Cardiac septum (tissue), 1 donor: Measurements from ENCODE around the gene GADL1. TPM values are rescaled to one million over a fixed set of nuclear protein-coding genes. Genes with fewer than 3 reads are reported as not detected.

ENCODE experiments used
- DNase-seq: peaks from one replicate; pipeline ENCODE4 v3.0.0-alpha.2; 2020; ENCODE audit warnings: low spot score
- intact Hi-C: fragments of 100-400 bp; cut with DNase I; formaldehyde crosslinking; loops from one replicate; pipeline ENCODE4 v1.14.0; 2022
- total RNA-seq: library from RNA; stranded (reverse); fragmentation: NEBNext Ultra II Directional; extraction: Animal tissue kit (Norgen Biotek cat#: 25700); gene quantifications from one replicate; pipeline ENCODE4 v1.2.1, GENCODE V29; 2021
- donor health status: DM: no; HTN: no; CAD: no.

The GADL1 gene
- total RNA-seq, 1 donor from 2014 or later, result 0.62 TPM

DNA sequence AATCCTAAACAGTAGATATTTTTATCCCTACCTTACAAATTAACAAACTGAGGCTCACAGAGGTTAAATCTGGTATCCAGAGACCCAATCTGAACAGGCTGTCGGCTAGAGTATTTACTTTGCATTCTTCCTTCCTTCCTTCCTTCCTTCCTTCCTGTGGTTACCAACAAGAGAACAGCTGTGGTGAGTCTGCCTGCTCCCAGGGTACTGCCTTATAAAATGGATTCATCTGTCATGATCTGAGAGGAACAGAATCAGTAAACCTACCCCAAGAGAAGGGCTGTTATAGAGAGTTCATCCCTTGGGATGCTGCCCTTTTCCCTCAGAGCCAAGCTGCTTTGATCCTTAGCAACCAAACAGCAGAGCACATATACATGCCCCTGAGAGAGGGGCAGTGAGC is 3.6 kb downstream of the GADL1 start:
- no peak for DNase-seq
- intact Hi-C loops, result loop anchor here (10.0 kb wide), 1 partner anchor 106 kb away; no protein-coding TSS in a partner anchor

DNA sequence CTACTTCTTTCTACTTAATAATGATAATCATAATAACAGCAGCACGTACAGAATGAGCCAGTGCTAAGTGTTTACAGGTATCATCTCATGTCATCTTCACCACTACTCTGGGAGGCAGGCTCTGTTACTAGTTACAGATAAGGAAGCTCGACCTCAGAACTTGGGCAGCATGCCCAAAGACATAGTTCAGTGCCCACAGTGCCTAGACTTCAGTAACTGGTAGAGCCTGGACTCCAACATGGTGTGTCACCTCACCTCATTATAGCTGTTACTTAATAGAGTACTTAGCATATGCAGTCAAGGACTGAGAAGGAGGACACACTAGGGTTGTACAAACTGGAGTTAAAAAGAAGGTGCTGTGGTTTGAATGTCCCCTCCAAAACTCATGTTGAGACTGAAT is 7.6 kb downstream of the GADL1 start:
- no peak for DNase-seq
- intact Hi-C loops, result no loop called here

DNA sequence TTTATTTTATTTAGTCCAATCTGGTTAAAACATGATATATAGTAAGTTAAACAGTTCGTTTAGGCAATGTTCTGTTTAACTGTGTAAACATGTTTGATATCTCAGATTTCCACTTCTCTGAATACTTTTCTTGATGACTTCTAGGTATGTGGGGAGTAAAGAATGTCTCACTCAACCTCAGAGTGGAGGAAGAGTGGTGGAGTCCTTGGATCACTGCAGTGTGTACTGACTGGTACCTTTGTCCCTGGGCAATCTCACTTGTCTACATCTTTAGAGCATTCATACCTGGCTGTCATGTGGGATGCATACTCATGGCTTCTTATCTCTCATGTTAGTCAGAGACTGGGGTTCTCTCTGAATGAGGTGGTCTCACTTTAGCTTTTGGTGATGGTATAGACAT is 15.6 kb downstream of the GADL1 start:
- no peak for DNase-seq
- intact Hi-C loops, result no loop called here

DNA sequence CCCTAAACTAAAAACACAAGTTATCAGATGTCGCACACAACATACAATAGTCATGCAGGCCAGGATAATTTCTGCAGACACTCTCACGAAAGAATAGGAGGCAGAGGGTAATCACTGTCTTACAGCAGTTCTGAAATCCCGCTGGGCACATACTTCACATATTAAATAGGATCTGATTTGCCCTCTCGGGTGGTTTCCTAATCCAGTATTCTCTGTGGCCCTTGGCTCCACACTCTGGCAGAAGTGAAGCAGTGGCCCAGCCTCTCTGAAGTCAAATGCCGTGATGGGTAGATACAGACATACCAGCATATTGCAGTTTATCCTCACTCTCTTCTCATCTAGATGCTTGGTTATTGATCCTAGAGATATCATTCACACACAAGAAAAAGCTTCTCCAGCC is 19.0 kb downstream of the GADL1 start:
- DNase-seq, result no peak
- intact Hi-C loops, result no loop called here

DNA sequence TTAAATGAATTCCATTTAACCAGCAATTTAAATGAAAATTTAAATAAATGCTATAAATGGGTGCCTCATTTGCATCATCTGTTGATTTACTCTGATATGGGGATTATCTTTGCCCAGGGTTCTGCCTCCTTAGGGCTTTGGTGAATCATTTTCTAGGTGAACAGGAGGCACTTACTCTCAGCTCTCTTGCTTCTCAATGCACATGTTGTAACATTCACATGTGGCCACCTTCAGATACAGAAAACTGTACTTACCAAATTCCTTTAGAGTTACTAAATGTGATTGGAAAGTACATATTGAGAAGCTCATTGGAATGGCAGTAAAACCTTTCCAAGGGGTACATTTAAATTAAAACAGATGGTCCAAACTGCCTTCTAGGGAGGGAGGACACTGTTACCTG is 20.8 kb downstream of the GADL1 start:
- DNase-seq, result no peak
- intact Hi-C loops, result loop anchor here (2.0 kb wide), 1 partner anchor 23 kb away; no protein-coding TSS in a partner anchor

DNA sequence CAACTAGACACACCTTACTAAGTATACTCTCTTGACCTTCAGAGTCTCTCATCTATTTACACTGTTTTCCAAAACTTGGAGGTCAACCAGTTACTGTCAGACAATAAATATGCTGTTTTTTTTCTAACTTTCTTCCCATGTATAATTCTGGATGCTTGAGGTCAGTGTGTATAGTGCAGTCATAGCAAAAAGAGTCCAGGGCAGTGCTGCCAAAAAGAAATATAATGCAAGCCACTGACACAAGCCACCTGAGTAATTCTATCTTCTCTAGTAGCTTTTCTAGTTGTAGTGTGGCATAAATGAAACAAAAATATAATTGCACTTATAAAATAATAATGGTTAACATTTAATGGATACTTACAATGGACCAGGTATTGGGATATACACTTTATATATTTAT is 21.6 kb downstream of the GADL1 start:
- intact Hi-C loops, result loop anchor here (2.0 kb wide), 1 partner anchor 22 kb away; no protein-coding TSS in a partner anchor
- DNase-seq, result no peak

DNA sequence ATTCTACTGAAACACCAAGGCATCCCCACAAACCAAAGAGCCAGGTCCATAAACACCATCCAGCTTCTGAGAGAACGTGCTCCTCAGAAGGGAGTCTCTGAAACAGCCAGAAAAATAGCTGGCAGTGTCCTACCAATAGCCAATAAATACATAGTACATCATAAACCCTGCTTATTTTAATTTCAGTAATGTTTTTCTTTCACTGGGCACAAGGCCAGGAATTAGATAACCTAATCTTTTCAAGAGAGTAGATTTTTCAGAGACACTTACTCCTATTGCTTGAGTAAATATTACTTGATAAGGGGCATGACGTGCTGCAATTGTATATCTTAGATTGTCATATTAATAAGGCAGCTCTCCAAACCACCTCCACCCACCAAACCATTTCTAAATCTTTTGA is 22.7 kb downstream of the GADL1 start:
- intact Hi-C loops, result loop anchor here (2.0 kb wide), 1 partner anchor 21 kb away; no protein-coding TSS in a partner anchor
- DNase-seq, result no peak

DNA sequence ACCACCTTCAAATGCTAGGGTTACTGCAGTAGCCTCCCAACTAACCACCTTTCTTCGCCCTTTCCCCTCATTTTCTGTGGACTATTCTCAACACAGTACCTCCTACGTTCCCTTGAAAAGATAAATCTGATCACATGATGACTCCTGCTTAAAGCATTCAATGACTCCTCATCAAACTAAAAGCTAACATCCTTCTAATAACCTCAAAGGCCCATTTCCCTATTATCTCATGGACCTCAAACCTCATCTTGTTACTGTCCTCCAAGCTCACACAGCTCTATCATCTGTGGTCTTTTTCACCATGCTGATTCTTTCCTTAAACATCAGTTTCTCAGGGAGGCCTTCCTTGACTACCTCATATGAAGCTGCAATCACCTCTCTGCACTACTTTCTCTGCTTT is 29.6 kb downstream of the GADL1 start:
- intact Hi-C loops, result loop anchor here (5.0 kb wide), 1 partner anchor 53 kb away; no protein-coding TSS in a partner anchor
- DNase-seq, result no peak

DNA sequence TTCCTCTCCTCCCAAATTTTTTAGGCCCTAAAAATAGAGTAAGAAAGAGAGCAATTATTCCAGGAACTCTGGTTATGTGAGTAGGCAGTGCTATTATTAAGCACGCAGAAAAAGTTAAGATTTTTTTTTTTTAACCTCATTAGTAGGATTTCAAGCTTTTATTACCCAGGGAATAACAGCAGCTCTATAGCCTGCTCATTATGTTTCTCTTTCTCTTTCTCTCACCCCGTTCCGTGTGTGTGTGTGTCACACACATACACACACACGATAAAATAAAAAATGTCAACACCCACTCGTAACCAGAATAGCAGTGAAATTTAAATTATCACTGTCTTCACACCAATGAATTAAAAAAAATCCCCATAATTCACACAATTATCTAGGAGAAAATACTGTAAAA is 30.3 kb downstream of the GADL1 start:
- no peak for DNase-seq
- intact Hi-C loops, result loop anchor here (5.0 kb wide), 1 partner anchor 52 kb away; no protein-coding TSS in a partner anchor

DNA sequence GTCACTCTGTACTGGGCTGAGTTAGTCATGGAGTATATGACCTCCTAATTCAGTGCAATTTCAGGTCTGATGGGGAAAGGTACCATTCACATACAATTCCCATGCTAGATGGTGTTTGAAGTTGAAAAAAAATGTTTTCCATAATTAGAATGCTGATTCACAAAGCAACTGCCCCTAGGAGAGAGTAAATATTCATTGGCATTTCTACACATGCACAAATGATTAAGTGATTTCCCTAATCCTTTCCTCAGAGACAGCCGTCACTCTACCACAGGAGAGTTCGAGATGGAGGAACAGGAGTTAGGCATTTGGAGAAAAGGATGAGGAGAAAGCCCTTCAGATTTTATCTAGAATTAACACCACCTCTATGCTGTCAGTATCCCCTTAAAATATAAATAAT is 32.5 kb downstream of the GADL1 start:
- intact Hi-C loops, result loop anchor here (5.0 kb wide), 1 partner anchor 50 kb away; no protein-coding TSS in a partner anchor
- no peak for DNase-seq

DNA sequence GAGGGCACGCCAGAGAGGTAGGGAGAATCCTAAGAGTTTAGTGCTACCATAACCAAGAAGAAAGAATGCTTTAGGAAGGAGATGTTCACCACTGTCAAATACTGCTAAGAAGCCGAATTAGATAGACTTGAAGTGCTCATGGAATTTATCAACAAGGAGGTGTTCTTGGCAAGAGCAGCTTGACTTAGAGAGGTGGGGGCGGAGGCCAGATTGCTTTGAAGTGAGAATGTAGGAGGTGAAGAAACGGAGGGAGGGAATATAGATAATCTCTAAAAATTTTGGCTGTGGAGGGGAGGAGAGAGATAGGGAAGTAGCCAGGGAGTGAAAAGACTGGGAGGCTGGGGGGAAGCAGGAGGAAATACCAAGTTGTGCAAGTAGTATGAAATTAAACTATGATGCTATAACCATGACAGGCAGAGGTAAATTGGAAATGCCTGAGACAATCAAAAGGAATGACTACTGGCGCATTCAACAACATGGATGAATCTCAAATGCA is 35.5 kb downstream of the GADL1 start:
- no peak for DNase-seq
- intact Hi-C loops, result no loop called here

DNA sequence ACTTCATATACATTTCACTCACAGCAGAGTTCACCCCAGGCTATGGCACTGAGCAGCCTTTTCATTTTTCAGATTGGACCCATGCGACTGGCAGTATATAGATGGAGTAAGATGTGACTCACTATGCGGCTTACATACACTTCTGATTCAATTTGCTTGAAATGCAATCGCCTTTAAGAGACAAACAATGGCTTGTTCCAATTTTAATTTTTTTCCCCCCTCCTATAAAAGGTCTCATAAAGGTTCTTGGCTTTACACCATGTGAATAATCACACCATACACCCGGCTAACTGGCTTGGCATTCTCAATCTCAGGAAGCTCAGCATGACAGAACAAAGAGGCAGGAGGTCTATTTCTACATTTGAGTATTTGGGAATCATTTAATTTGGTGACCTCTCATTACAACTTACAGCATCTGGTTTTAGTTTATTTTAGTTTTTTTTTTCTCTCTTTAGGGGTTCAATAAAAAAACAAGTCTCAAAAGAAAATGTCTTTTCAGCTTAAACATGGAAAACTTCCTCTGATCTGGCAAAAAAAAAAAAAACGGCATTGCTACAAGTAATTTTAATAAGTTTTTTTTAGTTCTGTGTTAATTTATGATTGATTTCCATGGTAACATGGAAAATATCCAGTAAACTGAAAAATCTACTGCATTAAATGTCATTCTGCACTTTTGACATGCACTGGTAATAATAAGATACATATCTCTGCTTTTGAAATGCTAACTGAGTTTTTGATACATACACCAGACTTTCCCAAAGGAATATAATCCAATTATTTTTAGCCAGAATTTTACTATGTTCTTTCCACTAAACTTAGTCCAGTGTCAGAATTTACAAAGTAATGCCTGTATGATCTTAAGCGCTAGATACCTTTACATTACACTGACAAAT is 38.8 kb downstream of the GADL1 start:
- DNase-seq, result no peak
- intact Hi-C loops, result no loop called here

DNA sequence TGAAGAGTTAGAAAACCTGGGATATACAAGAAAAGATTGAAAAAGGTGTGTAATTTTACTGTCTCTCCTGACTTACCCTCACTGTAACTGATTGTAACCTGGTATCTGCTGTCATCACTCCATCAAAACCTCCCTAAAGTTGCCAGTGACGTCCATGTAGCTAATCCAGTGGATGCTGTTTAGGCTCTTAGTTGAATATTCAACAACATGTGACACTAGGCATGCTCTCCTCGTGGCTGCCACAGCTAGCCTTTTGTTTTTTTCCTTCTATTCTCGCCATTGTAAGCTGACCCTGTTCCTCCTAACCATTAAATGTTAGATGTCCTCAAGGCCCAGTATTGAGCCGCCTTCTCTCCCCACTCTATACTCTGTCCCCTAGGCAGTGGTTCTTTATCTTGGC is 41.6 kb downstream of the GADL1 start:
- intact Hi-C loops, result no loop called here
- DNase-seq, result no peak

DNA sequence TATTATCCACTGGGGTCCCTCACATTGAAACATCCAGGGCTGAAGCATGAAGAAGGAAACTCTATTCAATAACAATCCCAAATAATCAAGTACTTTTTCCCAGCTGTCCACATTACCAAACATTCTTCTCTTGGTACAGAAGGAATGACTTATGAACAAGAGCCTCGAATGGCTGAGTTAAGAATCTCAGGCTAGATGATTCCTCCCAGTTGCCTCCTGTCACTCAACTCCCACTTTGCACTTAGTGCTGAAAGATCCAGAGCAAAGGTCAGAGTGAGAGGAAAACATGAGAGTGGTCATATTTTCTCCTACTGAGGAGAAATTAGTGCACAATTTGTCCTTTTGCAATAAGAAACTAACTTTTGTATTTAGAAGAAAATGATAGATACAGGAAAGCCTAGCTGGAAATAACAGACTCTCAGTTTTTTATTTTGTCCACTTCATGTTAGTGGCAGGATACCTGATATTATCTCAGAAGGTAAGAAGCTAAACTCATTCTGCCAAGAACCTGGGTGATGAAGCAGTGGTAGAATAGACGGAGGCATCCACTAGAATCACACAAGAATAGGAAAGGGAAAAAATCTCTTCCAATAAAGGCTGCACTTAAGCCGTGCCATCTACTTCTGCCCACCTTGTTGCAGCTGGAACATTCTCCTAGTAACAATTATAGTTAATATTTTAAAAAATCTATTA is 46.2 kb downstream of the GADL1 start:
- intact Hi-C loops, result no loop called here

DNA sequence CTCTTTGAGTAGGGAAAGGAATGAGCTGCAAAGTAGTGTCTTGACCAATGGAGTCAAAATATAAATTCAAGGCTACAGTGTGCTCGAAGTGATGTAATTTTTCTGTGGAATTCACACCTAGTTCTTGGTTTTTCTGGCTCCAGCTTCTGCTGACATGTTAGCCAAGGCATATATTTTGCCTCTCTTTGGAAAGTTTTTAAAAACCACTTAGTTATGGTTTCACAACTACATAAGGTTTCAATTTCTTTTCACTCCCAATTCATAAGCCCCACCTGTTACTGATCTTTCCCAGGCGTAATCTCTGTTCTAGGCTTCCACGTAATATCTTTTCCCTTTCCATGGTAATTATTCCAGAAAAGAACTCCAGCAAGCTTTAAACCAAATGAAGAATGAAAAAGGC is 46.9 kb downstream of the GADL1 start:
- DNase-seq, result no peak
- intact Hi-C loops, result no loop called here

More for the DNA sequence above, 46.2 kb downstream of the GADL1 start:
- DNase-seq, result no peak

DNA sequence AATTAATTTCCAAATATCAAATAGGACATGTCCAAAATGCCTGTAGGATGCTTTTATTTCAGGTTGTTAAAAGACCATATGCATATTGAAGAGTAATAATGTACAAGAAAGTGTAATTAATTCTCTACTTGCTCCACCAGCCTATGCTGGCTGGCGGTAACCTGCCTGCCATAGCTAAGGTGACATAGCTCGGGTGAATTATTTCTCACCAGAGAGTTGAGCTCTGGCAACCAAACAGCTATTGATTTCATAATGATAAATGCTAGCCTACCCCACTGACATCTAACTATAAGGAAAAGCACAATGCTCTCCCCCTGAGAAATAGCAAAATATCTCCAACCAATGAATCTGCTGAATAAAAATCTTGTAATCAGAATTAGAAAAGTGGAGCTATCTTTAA is 48.9 kb downstream of the GADL1 start:
- DNase-seq, result no peak
- intact Hi-C loops, result no loop called here

DNA sequence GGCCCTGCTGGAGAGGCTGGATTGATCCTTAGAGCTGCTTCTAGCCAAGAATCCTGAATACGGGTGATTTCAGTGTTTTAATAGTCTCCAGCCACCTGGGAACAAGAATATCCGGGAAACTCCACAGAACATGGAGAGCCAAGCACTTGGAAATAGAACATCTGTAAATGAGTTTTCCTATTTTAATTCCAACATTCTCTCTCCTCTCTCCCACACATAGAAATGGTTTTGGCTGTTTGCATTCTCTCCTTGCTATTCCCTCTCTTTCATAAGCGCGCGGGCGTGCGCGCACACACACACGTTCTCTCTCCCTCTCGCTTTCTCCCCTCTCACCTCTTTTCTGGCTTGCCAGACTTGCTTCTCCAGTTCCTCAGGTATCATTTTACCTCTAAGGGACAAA is 50.6 kb downstream of the GADL1 start:
- no peak for DNase-seq
- intact Hi-C loops, result no loop called here

DNA sequence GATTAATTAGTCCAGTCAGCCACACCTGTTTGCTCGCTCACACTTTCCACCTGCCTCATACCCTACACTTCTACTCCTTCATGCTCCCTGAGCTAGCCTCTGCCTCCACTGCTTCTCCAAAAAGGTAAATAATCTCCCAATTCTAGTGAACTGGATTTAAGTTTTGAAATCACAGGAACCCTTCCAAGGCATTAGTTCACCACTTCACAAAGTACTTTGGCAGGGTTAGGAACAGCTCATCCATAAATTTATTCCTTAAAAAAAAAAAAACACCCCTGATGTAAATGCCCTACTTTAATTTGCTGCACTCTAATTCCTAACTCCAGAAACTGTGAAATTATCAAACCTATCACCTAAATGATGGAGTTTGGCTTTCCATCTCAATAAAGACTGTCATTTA is 58.3 kb downstream of the GADL1 start:
- intact Hi-C loops, result no loop called here
- no peak for DNase-seq

DNA sequence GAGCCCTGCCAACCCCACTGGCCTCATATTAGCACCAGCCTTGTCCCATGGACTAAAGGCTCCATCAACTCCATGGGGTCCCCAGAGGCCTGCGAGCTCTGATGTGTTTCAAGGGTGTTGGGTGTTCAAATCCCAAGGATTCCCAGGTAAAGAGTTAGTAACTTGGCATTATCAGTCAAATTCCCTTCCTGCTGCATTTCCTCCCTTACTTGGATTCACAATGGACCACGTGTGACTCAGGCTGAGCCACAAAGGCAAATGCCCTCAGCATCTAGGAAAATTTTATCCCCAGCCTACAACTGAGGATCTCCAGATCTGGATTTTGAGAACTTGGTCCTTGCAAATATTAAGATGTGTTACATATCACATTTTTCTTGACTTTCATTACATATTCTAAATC is 58.8 kb downstream of the GADL1 start:
- DNase-seq, result no peak
- intact Hi-C loops, result no loop called here

DNA sequence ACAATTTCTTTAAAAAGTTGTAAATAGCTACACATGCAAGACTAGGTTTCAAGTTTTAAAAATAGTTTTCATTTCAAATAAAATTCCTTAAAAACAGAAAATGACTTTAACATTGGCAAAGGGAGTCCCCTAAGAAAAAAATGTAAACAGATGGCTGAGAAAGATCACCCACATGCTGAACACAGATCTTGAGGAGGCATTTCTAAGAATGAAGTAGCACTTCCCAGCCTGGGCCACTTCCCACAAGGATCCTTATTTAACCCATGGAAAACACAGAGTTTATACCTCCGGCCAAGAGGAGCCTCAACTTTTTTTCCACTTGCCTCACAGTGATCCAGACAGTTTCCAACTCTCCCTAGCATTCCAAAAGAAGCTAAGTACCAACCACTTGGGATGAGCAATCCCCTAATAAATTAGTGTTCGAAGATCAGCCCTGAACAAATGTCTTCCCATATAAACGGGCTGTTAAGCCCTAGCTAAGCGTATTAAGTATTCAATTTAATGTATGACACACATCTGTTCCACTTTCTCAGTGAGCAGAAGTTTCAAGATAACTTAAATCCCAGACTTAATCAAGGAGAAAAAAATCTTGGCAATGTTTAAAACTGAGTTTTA is 61.4 kb downstream of the GADL1 start:
- no peak for DNase-seq
- intact Hi-C loops, result no loop called here
